Stimulated activated CD4-positive, alpha-beta T cell treated with anti-CD3 and anti-CD28 coated beads, Interleukin-15, amount 100 ng/mL, for 24 hours (primary cell): Measurements from ENCODE around the gene PRLHR.

Experiments
- DNase-seq: peaks from one replicate; pipeline ENCODE4 v3.0.0-alpha.2; 2020

PRLHR gene

DNA sequence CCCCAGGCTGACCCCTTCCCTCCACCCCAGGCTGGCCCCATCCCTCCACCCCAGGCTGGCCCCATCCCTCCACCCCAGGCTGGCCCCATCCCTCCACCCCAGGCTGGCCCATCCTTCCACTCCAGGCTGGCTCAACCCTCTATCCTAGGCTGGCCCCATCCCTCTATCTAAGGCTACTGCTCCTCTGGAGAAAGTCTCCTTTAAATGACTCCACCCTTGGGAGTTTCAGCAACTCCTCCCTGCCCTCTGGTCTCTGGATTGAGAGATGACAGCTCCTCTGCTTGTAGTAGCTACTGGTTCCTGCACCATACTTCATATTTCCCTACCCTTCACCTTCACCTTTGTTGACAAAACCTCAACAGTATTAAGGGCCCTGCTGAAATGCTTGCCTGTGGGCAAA is 8.5 kb downstream of the PRLHR start:
- no peak for DNase-seq

GRCh38 chr10:118585794-118586193 is 9.7 kb downstream of the PRLHR start:
- DNase-seq: no peak

GRCh38 chr10:118585234-118585633 is 10.2 kb downstream of the PRLHR start:
- DNase-seq: no peak

DNA sequence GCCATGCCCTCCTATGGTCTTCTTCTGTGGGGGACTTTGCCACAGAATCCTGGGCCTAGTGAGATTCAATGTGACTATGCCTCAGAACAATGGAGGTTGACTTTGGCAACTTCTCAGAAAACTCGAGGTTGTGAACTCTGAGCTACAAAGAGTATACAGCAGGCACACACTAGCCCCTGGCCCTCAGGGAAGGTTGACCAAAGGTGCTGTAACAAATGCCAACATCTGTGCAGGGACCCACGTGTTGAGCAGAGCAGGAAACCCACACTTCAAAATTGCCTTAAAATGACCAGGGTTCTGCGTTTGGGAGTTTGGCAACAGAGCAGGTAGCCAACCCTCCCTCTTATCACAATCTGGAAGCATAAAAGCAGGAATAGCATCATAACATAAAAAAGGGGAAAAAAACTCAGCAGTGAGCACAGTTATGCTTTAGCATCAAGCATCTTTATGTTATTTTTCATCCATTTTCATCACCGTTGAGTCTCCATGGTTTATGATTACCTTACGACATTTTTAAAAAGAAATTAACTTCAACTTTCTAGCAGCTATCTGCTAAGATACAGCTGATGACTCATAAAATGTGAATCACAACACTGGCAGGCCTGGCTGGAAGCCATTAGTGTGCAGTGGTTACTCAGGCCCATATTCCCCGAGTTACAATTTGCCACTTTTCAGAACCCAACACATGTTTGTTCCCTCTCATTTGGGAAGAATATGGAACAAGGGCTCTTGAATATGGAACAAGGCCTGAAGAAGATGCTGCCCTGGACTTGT is 11.1 kb downstream of the PRLHR start:
- no peak for DNase-seq

DNA sequence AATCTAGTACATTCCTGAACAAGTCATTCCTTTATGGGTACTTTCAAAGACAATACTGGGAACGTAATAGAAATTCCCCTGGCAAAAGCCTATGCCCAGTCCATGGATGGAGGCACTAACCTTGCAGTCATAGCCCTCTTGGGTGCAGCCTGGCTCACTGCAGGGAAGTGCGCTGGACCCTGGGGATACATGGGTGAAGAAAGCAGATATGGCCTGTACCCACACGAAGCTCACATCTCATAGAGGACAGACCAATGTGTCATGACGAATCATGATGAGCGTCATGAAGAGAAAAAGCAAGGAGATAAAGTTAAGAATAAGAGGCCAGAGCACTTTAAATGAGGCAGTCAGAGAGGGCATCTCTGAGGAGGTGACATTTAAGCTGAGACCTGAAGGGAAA is 11.8 kb downstream of the PRLHR start:
- no peak for DNase-seq

DNA sequence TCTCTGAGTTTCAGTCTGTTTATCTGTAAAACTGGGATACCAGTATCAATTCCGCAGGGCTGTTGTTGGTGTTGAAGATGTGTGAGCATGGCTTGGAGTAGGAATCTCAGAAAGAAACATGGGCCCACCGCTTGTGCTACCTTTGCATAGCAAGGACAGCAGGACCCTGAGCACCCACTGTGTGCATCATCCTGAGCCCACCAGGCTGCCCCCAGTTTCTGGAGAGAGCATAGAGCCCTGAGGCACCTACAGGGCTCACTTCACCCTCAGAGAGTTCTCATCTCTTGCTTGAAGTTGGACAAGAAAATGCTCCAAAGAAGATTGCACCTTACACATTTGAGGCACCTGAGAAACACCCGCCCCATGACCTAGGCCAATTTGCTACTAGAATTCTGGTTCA is 12.9 kb downstream of the PRLHR start:
- no peak for DNase-seq

- DNase-seq: no peak
These were observed 14.1 kb downstream of the PRLHR start for GRCh38 chr10:118581340-118581739.

- DNase-seq: no peak
These were observed 14.7 kb downstream of the PRLHR start for GRCh38 chr10:118580702-118581101.

- DNase-seq: no peak
These were observed 21.9 kb downstream of the PRLHR start for GRCh38 chr10:118573512-118573911.

DNA sequence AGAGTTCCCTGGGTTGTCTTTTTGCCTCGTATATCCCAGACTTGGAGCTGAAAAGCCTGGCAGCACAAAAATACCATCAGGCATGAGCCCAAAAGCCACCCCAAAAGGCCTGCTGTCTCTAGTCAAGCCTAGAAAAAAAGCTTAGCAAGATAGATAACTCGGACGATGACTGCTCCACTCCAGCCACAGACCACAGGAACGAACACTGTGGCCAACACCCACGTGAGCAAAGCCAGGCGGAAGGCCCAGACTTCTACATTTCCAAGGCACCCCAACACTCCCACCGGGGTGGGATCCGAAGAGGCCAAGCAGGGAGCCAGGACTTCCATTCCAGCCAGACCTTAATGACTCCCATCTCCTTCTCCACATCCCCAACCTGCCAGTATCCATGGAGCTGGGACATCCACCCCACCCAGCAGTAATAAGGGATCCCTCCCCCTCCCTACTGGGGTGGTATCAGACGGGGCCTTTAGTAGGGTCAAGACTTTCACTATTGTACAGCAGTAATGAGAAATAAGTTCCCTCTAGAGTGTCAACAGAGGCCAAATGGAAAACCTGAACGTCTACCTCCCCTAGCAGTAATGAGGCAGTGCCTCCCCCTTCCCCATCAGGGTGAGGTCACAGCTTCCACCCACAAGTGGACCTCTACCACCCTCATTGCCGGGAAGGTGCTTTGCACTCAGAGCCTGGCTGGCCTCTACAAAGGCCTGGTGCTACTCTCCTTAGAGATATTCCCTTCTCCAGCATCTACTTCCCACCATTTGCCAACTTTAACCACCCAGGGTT is 23.0 kb downstream of the PRLHR start:
- no peak for DNase-seq

DNA sequence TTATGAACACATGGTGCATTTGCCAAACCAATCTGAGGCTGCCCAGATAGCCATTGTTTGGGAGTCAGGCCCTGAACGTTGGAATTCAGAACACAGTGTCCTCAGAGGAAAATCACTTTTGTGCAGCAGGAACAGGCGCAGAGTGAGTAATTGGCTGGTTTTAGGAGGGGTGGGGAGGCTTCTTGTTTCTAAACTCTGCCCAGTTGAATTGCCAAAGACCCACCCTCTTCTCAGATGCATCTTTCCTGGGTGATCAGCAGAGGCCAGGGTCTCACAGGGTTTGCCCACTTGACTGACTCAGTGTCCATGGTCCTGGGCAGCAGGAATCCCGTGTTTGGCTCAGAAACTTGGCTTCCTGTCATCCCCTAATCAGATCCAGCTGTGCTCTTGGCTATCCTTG is 24.3 kb downstream of the PRLHR start:
- DNase-seq: no peak

GRCh38 chr10:118570591-118570990 is 24.9 kb downstream of the PRLHR start:
- no peak for DNase-seq

GRCh38 chr10:118569882-118570252 is 25.6 kb downstream of the PRLHR start:
- DNase-seq: no peak

GRCh38 chr10:118569241-118569881 is 26.1 kb downstream of the PRLHR start:
- DNase-seq: no peak

- peak; percentile 52 for DNase-seq
These were observed 27.1 kb downstream of the PRLHR start for GRCh38 chr10:118568327-118568848.

DNA sequence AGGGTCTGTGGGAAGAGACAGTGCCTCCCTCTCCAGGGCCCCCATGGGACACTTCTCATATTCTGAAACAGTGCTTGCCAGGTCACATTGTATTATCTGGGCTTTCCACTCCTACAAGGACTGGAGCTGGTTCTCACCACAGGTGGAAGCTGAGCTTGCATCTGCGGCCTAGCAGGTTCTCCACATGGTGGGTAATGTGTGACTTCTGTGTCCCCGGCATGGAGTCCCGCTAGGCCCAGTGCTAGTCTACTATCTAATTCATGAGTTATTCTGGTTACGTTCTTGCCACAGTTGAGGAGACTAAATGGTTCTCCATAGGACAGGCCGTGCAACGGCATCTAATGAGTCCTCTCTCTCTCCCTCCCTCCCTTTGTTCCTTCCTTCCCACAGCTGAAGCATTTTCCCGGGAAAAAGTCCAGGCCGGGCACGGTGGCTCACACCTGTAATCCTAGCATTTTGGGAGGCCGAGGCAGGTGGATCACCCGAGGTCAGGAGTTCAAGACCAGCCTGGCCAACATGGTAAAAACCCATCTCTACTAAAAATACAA is 27.7 kb downstream of the PRLHR start:
- no peak for DNase-seq

- DNase-seq: no peak
These were observed 28.5 kb downstream of the PRLHR start for GRCh38 chr10:118566911-118567310.

GRCh38 chr10:118565301-118566075 is 30.0 kb downstream of the PRLHR start:
- DNase-seq: no peak

DNA sequence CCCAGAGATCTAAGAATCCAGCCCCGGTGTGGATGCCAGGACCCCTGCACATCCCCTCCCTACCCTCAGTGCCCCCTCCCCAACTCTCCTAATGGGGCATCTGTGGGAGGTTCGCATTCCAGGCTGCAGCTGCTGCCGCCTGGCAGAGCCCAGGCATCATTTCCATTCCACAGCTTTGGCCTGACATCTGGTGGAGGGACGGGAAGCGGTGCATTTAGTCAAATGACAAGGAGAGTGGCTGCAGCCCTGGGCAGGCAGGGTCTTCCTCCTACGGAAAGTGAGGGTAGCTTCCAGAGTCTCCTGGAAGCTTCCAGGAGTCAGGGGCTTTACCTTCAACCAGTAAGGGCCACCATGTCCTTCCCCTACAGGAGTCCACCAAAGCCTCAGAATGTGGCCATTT is 30.8 kb downstream of the PRLHR start:
- DNase-seq: no peak

- DNase-seq: no peak
These were observed 31.3 kb downstream of the PRLHR start for GRCh38 chr10:118564114-118564513.

GRCh38 chr10:118563373-118563890 is 32.0 kb downstream of the PRLHR start:
- no peak for DNase-seq

- DNase-seq: no peak
These were observed 32.6 kb downstream of the PRLHR start for GRCh38 chr10:118562851-118563250.
